ENCODE results near the gene ZBTB17.

The ZBTB17 gene

DNA sequence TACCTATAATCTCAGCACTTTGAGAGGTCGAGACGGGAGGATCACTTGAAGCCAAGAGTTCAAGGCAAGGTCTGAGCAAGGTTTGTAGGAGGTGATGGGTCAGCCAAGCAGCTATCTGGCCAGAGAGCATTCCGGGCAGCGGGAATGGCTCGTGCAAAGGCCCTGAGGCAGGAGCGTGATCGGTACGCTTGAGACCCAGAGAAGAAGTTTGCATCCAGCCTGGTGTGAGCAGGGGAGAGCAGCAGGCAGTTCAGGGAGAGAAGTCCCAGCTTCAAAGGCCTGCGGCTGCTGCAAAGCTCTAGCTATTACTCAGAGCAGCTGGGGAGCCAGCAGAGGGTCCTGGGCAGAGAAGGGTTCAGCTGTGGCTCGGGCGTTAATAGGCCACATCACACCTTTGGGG lies 23.0 kb upstream of the ZBTB17 start:
- TF ChIP-seq, protein P1, sequence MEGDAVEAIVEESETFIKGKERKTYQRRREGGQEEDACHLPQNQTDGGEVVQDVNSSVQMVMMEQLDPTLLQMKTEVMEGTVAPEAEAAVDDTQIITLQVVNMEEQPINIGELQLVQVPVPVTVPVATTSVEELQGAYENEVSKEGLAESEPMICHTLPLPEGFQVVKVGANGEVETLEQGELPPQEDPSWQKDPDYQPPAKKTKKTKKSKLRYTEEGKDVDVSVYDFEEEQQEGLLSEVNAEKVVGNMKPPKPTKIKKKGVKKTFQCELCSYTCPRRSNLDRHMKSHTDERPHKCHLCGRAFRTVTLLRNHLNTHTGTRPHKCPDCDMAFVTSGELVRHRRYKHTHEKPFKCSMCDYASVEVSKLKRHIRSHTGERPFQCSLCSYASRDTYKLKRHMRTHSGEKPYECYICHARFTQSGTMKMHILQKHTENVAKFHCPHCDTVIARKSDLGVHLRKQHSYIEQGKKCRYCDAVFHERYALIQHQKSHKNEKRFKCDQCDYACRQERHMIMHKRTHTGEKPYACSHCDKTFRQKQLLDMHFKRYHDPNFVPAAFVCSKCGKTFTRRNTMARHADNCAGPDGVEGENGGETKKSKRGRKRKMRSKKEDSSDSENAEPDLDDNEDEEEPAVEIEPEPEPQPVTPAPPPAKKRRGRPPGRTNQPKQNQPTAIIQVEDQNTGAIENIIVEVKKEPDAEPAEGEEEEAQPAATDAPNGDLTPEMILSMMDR (conservative IDR thresholded peaks at IDR 0.05; ENCODE audit: low read depth, low read length), result no peak
- DNase-seq (ENCODE audit: low read depth), result no peak
- H3K4me3 ChIP-seq (ENCODE audit: low read length), result no peak overlapping the region

DNA sequence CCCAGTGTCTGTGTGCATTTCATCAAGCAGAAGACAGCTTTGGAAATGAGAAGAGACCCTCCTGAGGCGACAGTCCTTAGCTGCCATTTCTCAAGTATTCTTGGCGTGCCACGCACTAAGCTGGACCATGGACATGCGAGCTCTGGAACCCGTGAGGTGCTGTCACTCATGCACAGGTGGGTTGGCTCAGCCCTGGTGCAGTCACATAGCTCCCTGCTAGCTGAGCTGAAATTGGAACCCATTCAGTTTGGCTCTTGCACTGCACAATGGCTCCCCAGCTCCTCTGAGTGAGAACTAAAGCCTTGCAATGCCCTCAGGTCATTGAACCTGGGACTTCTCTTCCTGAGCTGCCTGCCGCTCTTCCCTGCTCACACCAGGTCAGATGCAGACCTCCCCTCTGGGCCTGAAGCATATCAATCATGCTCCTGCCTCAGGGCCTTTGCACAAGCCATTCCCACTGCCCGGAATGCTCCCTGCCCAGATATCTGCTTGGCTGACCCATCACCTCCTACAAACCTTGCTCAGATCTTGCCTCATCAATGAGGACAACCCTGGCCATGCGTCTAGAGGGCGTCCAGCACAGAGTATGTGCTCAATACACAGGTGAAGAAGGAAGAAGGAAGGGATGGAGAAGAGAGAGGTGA lies 21.9 kb upstream of the ZBTB17 start:
- DNase-seq (ENCODE audit: low read depth), result no peak
- H3K4me3 ChIP-seq (ENCODE audit: low read length), result no peak overlapping the region
- TF ChIP-seq, protein P1 (conservative IDR thresholded peaks at IDR 0.05; ENCODE audit: low read depth, low read length), result no peak

DNA sequence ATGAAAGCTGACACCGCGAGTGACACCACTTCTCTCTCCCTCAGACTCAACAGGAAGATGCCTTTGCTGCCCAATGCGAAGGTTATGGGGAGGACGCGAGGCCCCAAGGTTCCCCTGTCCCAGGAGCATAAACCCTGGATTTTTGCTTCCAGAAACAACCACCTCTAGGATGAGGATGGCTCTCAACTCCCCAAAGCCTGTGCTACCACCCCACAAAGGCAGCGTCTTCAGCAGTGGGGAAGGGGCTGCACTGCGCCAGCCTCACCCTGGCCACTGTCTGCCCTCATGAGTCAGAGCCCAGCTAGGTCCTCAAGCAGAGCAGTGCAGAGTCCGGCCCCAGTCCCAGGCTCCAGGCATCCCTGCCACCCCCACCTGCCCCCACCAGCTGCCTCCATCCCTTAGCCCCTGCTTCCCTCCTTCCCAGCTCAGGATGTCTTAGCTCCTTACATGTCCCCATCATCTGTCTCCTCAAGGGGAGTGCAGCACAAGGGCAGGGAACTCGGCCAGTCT lies 21.2 kb upstream of the ZBTB17 start:
- no peak for DNase-seq (ENCODE audit: low read depth)

DNA sequence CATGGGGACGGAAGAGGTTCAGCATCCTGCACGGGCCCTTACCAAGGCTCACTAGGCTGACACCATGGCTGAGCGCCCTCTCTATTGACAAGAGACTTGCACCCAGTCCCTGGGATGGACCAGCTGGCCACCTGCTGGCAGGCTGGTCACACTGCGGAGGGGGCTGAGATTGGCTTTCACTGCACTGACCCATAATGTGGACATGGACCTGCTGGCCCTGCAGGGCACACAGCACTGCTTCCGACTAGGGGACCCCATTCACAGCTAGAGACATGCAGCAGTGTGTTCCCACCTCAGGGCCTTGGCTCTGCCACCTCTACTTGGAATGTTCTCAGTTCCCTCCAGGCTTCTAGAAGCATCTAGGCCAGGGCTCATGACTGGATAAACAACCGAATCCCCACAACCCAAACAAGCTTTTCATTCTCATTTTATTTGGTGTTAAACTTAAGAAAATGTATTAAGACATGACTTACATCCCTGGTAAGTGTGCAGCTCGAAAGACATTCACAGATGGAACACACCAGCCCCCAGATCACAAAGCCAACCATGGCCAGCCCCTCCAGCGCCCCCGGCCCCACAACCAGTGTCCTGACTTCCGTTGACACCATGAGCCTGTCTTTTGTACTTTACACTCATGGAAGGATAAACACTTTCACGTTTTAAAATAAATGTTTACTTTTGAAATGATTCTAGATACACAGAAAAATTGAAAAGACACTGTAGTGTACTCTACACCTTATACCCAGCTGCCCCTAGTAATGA lies 18.9 kb upstream of the ZBTB17 start:
- no peak overlapping the region for H3K4me3 ChIP-seq (ENCODE audit: low read length)
- DNase-seq (ENCODE audit: low read depth), result no peak
- TF ChIP-seq, protein P1 (conservative IDR thresholded peaks at IDR 0.05; ENCODE audit: low read depth, low read length), result peak; percentile 94

More for the DNA sequence above, 21.2 kb upstream of the ZBTB17 start:
- H3K4me3 ChIP-seq (ENCODE audit: low read length), result no peak overlapping the region
- TF ChIP-seq, protein P1 (conservative IDR thresholded peaks at IDR 0.05; ENCODE audit: low read depth, low read length), result no peak

DNA sequence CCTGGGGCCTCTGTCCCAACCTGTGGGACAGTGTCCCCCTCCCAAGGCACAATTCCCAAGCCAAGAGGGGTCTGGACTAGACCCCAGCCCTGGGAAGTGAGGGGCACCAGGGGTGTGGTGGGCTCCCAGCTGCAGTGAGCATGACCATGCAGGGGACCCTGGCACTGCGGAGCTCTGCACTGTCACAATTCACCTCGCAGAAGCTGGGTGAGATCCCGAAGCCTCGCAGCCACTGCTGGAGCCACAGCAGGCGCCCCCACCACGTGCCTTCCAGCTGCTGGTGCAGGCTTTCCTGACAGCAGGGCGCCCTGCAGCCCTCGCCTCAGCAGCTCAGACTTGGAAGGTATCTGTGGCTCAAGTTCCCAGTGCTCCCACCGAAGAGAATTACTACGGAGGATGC lies 18.2 kb upstream of the ZBTB17 start:
- no peak overlapping the region for H3K4me3 ChIP-seq (ENCODE audit: low read length)
- TF ChIP-seq, protein P1 (conservative IDR thresholded peaks at IDR 0.05; ENCODE audit: low read depth, low read length), result no peak
- no peak for DNase-seq (ENCODE audit: low read depth)

DNA sequence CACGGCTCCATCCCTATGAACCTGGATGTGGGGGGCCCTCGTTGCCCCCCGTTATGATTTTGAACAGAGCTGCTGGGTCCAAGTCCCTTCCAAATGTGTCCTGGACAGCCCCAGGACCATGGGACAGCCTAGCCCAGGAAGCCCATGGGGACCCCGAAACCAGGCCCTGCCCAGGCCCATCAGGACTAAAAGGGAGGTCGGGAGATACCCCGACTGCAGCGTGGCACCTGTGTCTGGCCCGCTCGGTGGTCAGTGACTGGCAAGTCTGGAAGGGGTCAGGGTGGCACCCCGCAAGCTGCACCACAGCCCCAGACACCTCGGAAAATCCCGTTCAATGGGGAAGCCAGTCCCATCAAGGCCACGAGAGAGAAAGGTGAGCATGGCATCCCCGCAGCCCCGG lies 17.8 kb upstream of the ZBTB17 start:
- DNase-seq (ENCODE audit: low read depth), result no peak
- H3K4me3 ChIP-seq (ENCODE audit: low read length), result no peak overlapping the region
- TF ChIP-seq, protein P1 (conservative IDR thresholded peaks at IDR 0.05; ENCODE audit: low read depth, low read length), result no peak

All from retinal pigment epithelial cell (primary cell).